Measurements from ENCODE around the gene CRAMP1.

GRCh38 chr16:1651974-1652312 lies 39.8 kb downstream of the CRAMP1 start:
- no peak for TF ChIP-seq CTCF (IDR thresholded peaks at IDR 0.05; ENCODE audit: low read length)
- TF ChIP-seq EZH2 (optimal IDR thresholded peaks at IDR 0.05; ENCODE audit: low read depth, low read length): no peak
